Endodermal cell (in vitro differentiated cells): ENCODE results near the gene DTX3. TPM values are rescaled to one million over a fixed set of nuclear protein-coding genes. Genes with fewer than 3 reads are reported as not detected.

Experiments used
- DNase-seq: peaks from one replicate; pipeline ENCODE4 v3.0.0-alpha.2; 2017
- H3K27ac ChIP-seq: 2 replicates; pipeline ENCODE4 v1.5.1; 2013; ENCODE audit warnings: mild to moderate bottlenecking, low read depth, low read length, moderate library complexity
- H3K27me3 ChIP-seq: 2 replicates; pipeline ENCODE4 v1.6.1; 2013; ENCODE audit warnings: mild to moderate bottlenecking, low read length, moderate library complexity; ENCODE audit not compliant: insufficient read depth, control insufficient read depth, poor library complexity, severe bottlenecking
- H3K36me3 ChIP-seq: 2 replicates; pipeline ENCODE4 v1.7.0; 2013; ENCODE audit warnings: mild to moderate bottlenecking, low read length, moderate library complexity; ENCODE audit not compliant: control insufficient read depth, insufficient read depth
- H3K4me1 ChIP-seq: one replicate; pipeline ENCODE4 v1.7.0; 2013; ENCODE audit warnings: low read length; ENCODE audit not compliant: control insufficient read depth, insufficient read depth
- H3K4me3 ChIP-seq: 2 replicates; pipeline ENCODE4 v1.5.1; 2013; ENCODE audit warnings: mild to moderate bottlenecking, low read length, moderate library complexity
- H3K9ac ChIP-seq: 2 replicates; pipeline ENCODE4 v1.6.1; 2013; ENCODE audit warnings: mild to moderate bottlenecking, low read length, moderate library complexity; ENCODE audit not compliant: poor library complexity, severe bottlenecking; ENCODE audit errors: extremely low read depth
- H3K9me3 ChIP-seq: 2 replicates; pipeline ENCODE4 v1.6.1; 2013; ENCODE audit warnings: mild to moderate bottlenecking, low read length, moderate library complexity; ENCODE audit not compliant: control insufficient read depth
- H3K27ac Mint-ChIP-seq: 2 replicates; pipeline ENCODE4 v1.8.0; 2020; ENCODE audit warnings: mixed read lengths
- H3K27me3 Mint-ChIP-seq: 2 replicates; pipeline ENCODE4 v1.8.0; 2021; ENCODE audit warnings: mild to moderate bottlenecking, mixed read lengths; ENCODE audit not compliant: insufficient read depth
- H3K36me3 Mint-ChIP-seq: 2 replicates; pipeline ENCODE4 v1.8.0; 2020; ENCODE audit warnings: low read depth, mixed read lengths
- H3K4me1 Mint-ChIP-seq: 2 replicates; pipeline ENCODE4 v1.8.0; 2020; ENCODE audit warnings: mixed read lengths
- H3K4me3 Mint-ChIP-seq: 2 replicates; pipeline ENCODE4 v1.8.0; 2020; ENCODE audit warnings: mild to moderate bottlenecking, moderate library complexity, mixed read lengths
- H3K9me3 Mint-ChIP-seq: 2 replicates; pipeline ENCODE4 v1.8.0; 2020; ENCODE audit warnings: mild to moderate bottlenecking, mixed read lengths
- WGBS, 2 experiments: methylation state at CpG; one replicate each; pipeline versions ENCODE4 v1.1.5 to v1.1.7; 2013; ENCODE audit warnings: missing lambda C conversion rate in 2 of 2, mixed read lengths in 1 of 2; ENCODE audit not compliant: insufficient coverage in 1 of 2, insufficient read length in 1 of 2; 5-methylcytosine and 5-hydroxymethylcytosine counted together
- total RNA-seq, 2 donors: library from RNA; stranded (reverse); fragmentation: NEBNext Ultra II Directional in 1 of 2; extraction: Animal tissue kit (Norgen Biotek cat#: 25700) in 1 of 2; gene quantifications; 2 replicates in 1 of 2; 3 replicates in 1 of 2; pipeline ENCODE4 v1.2.1, GENCODE V29; 2021
- TF ChIP-seq, protein P1 (sequence below): fragments of 200-600 bp; sonication (generic); conservative IDR thresholded peaks from 2 replicates; pipeline ENCODE4 v1.5.0; 2021; ENCODE audit warnings: antibody characterized with exemption, mild to moderate bottlenecking

DTX3 gene
- total RNA-seq, 2 donors from 2014 or later = 59.6 to 62.6 TPM

DNA sequence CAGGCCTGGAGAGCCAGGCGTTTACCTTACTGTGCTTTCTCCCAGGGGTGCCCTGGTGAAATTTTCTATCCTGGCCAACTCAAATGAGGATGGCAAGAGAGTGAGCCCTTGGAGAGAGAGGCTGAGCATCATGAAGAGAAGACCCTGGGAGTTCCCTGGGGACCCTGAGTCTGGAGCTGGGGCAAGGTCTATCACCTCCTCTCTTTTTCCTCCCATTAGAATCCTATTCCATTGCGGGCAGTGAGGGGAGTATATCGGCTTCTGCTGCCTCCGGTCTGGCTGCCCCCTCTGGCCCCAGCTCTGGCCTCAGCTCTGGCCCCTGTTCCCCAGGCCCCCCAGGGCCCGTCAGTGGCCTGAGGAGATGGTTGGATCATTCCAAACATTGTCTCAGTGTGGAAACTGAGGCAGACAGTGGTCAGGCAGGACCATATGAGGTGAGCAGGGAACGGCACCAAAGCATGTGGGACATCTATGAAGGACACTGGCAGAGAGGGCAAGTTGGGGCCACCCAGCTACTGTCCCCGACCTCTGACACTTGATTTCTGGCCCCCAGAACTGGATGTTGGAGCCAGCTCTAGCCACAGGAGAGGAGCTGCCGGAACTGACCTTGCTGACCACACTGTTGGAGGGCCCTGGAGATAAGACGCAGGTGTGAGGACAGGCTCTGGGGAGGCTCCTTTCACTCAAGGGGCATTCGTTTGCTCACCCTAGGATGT is 8.2 kb downstream of the DTX3 start:
- Mint-ChIP-seq H3K4me1 (peaks cover 8% of the 10 kb centered on the region), H3K9me3 (no peaks in the 10 kb centered on the region), H3K4me3 (peak overlapping the region; percentile 63), H3K36me3 (peaks cover 24% of the 10 kb centered on the region), H3K27ac (no peak overlapping the region), H3K27me3 (peaks cover 74% of the 10 kb centered on the region)
- H3K9ac ChIP-seq = no peak overlapping the region
- peak; percentile 45 for DNase-seq
- no peaks in the 10 kb centered on the region for H3K9me3 ChIP-seq
- peaks cover 46% of the 10 kb centered on the region for H3K27me3 ChIP-seq
- peaks cover 11% of the 10 kb centered on the region for H3K36me3 ChIP-seq
- H3K27ac ChIP-seq = no peak overlapping the region
- TF ChIP-seq, protein P1, sequence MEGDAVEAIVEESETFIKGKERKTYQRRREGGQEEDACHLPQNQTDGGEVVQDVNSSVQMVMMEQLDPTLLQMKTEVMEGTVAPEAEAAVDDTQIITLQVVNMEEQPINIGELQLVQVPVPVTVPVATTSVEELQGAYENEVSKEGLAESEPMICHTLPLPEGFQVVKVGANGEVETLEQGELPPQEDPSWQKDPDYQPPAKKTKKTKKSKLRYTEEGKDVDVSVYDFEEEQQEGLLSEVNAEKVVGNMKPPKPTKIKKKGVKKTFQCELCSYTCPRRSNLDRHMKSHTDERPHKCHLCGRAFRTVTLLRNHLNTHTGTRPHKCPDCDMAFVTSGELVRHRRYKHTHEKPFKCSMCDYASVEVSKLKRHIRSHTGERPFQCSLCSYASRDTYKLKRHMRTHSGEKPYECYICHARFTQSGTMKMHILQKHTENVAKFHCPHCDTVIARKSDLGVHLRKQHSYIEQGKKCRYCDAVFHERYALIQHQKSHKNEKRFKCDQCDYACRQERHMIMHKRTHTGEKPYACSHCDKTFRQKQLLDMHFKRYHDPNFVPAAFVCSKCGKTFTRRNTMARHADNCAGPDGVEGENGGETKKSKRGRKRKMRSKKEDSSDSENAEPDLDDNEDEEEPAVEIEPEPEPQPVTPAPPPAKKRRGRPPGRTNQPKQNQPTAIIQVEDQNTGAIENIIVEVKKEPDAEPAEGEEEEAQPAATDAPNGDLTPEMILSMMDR = no peak
- 88 to 98% methylated on average over 8 to 10 of the region's 10 CpGs for WGBS, 2 experiments
- no peaks in the 10 kb centered on the region for H3K4me1 ChIP-seq
- H3K4me3 ChIP-seq = no peak overlapping the region

DNA sequence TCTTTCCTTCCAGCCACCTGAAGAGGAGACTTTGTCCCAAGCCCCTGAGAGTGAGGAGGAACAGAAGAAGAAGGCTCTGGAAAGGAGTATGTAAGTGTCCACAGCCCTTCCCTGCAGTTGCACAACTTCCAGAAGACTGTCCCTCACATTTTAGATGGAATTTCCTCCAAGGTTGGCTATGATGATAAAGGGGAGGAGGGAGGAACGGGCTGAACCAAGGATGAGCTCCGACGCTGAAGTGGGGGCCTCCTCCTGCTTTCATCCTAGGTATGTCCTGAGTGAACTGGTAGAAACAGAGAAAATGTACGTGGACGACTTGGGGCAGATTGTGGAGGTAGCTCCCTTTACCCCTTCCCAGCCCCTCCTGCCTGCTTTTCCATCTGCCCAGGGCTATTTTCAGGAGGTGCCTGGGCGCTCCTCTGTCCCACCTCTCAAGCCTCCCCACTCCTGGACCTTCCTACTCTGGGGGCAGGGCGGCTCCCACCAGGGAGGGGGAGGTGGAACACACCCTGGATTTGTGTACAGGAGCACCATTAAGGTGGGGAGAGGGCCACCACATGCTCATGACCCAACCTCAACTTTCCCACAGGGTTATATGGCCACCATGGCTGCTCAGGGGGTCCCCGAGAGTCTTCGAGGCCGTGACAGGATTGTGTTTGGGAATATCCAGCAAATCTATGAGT is 8.9 kb downstream of the DTX3 start:
- H3K27ac Mint-ChIP-seq = no peak overlapping the region
- peaks cover 8% of the 10 kb centered on the region for H3K4me1 Mint-ChIP-seq
- DNase-seq = no peak
- H3K9me3 ChIP-seq = no peaks in the 10 kb centered on the region
- no peak overlapping the region for H3K4me3 Mint-ChIP-seq
- H3K4me1 ChIP-seq = no peaks in the 10 kb centered on the region
- peaks cover 53% of the 10 kb centered on the region for H3K27me3 ChIP-seq
- 92 to 98% methylated on average over 8 to 10 of the region's 10 CpGs for WGBS, 2 experiments
- no peak overlapping the region for H3K9ac ChIP-seq
- H3K27me3 Mint-ChIP-seq = peaks cover 81% of the 10 kb centered on the region
- H3K4me3 ChIP-seq = no peak overlapping the region
- peaks cover 20% of the 10 kb centered on the region for H3K36me3 Mint-ChIP-seq
- H3K36me3 ChIP-seq = peaks cover 10% of the 10 kb centered on the region
- H3K9me3 Mint-ChIP-seq = no peaks in the 10 kb centered on the region
- TF ChIP-seq, protein P1 = no peak
- no peak overlapping the region for H3K27ac ChIP-seq

DNA sequence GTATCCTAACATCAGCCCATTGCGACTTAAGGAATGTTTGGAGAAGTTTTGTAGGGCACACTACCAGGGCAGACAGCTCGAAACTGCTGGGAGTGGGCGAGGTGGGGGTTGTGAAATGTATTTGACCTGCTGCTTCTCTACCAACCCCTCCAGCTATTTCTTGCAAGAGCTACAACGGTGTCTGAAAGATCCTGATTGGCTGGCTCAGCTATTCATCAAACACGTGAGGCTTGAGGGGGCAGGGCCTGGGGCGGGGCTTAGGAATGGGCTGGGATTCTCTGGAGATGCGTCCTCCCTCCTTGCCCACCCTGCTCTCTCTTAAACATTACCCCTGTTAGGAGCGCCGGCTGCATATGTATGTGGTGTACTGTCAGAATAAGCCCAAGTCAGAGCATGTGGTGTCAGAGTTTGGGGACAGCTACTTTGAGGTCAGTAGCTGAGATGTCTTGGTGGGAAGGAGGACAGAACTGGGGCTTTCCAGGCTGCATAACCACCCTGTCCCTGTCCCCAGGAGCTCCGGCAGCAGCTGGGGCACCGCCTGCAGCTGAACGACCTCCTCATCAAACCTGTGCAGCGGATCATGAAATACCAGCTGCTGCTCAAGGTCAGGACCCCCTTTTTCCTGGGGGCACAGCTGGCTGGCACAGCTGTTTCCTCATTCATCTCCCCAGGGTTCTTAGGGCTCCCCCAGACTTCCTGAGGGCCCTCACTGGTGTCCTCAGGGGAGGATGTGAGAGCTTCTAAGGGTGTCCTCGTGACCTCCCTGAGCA is 9.7 kb downstream of the DTX3 start:
- Mint-ChIP-seq H3K4me1 (peaks cover 10% of the 10 kb centered on the region), H3K27ac (no peak overlapping the region), H3K36me3 (peaks cover 18% of the 10 kb centered on the region), H3K4me3 (no peak overlapping the region), H3K9me3 (no peaks in the 10 kb centered on the region), H3K27me3 (peaks cover 86% of the 10 kb centered on the region)
- Histone ChIP-seq H3K4me1 (no peaks in the 10 kb centered on the region), H3K27ac (no peak overlapping the region), H3K9ac (no peak overlapping the region), H3K36me3 (peaks cover 7% of the 10 kb centered on the region), H3K9me3 (no peaks in the 10 kb centered on the region), H3K4me3 (no peak overlapping the region), H3K27me3 (peaks cover 60% of the 10 kb centered on the region)
- TF ChIP-seq, protein P1 = no peak
- DNase-seq = peak; percentile 91
- WGBS, 2 experiments = 71 to 98% methylated on average over 6 to 14 of the region's 14 CpGs
